ENCODE measurements around the gene ZNG1F.
"Not testable (repeated sequence)": the region's sequence is repeated elsewhere in the genome, so short reads cannot be mapped to it uniquely, and the experiment has no call there.

DNA sequence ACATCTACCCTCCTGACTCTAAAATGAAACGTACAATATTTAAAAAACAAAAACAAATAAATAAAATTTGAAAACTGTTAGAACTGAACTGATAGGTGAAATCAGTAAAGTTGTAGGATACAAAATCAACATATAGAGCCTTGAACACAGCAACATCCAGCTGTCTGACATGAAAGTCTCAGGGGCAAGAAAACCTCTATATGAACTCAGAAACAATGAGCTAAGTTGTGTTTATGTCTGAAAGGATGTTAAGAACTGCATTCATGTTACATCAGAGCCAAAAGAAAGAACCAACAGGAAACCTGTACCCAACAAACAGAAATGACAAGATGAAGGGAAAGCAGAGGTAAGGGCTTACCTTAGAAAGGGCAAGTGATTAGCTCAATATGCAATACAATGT, 102.4 kb downstream of the ZNG1F start:
- TF ChIP-seq EZH2 (IDR thresholded peaks at IDR 0.05; ENCODE audit: insufficient read depth, poor library complexity, severe bottlenecking); EZH2phosphoT487 (IDR thresholded peaks at IDR 0.05; ENCODE audit: insufficient read depth, low read depth): not testable (repeated sequence)
